ENCODE data around the gene BRME1.

Gene BRME1

DNA sequence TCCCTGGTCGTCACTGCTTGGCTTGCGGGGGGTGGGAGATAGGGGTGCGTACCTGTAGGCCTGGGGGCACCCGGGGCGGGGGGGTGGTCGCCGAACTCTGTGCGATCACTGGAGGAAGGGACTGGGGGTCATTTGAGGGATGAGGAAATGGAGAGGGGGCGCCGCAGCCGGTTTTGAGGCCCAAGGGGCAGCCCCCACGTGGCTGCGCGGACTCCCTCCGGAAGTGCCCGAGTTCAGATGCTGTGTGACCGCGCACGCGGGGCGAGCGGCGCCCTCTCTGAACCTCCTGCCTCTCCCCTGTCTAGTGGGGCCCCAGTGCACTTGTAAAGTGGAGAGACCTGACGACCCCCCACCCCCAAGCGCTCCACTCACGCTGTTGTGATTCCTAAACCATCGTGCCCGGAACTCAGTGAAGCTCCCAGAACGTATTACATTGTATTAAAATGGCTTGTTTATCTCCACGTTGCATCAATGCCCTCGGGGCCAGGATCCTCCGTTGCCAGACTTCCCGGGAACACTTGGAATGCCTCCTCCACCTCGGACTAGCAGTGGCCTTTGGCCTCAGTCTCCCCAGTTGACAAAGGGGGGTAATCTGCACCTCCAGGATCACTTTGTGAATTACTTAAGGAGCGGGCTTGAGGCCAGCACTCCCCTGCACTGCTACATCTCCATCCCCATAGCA lies 31.9 kb downstream of the BRME1 start:
- TF ChIP-seq, protein P1, sequence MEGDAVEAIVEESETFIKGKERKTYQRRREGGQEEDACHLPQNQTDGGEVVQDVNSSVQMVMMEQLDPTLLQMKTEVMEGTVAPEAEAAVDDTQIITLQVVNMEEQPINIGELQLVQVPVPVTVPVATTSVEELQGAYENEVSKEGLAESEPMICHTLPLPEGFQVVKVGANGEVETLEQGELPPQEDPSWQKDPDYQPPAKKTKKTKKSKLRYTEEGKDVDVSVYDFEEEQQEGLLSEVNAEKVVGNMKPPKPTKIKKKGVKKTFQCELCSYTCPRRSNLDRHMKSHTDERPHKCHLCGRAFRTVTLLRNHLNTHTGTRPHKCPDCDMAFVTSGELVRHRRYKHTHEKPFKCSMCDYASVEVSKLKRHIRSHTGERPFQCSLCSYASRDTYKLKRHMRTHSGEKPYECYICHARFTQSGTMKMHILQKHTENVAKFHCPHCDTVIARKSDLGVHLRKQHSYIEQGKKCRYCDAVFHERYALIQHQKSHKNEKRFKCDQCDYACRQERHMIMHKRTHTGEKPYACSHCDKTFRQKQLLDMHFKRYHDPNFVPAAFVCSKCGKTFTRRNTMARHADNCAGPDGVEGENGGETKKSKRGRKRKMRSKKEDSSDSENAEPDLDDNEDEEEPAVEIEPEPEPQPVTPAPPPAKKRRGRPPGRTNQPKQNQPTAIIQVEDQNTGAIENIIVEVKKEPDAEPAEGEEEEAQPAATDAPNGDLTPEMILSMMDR (IDR thresholded peaks at IDR 0.05; ENCODE audit: low read depth, low read length): no peak
- no peak overlapping the region for H3K4me3 ChIP-seq (ENCODE audit: low read depth, low read length)

GRCh38 chr19:13872695-13873389 lies 33.1 kb downstream of the BRME1 start:
- H3K4me3 ChIP-seq (ENCODE audit: low read depth, low read length): no peak overlapping the region
- TF ChIP-seq, protein P1 (IDR thresholded peaks at IDR 0.05; ENCODE audit: low read depth, low read length): no peak

GRCh38 chr19:13872339-13872694 lies 33.6 kb downstream of the BRME1 start:
- H3K4me3 ChIP-seq (ENCODE audit: low read depth, low read length): no peak overlapping the region
- TF ChIP-seq, protein P1 (IDR thresholded peaks at IDR 0.05; ENCODE audit: low read depth, low read length): no peak

GRCh38 chr19:13870873-13871272 lies 35.0 kb downstream of the BRME1 start:
- TF ChIP-seq, protein P1 (IDR thresholded peaks at IDR 0.05; ENCODE audit: low read depth, low read length): no peak
- H3K4me3 ChIP-seq (ENCODE audit: low read depth, low read length): no peak overlapping the region

DNA sequence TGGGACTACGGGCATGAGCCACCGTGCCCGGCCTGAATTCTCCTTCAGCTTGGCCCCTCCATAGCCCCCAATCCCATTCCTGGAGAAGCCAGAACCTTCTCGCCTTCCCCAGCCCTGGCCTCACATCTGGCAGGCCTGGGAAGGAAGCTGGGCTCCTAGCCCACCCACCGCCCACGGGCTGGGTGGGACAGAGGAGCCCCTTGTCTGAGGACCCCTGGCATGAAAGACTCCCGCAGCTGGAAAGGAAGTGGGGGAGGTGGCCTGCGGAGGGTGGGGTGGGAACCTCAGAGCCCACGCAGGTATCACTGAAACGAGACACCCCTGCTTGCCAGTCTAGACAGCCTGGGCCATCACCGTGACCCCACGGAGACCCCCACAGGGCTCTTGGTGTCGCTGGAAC lies 36.6 kb downstream of the BRME1 start:
- TF ChIP-seq, protein P1 (IDR thresholded peaks at IDR 0.05; ENCODE audit: low read depth, low read length): no peak
- H3K4me3 ChIP-seq (ENCODE audit: low read depth, low read length): no peak overlapping the region

GRCh38 chr19:13868663-13869062 lies 37.3 kb downstream of the BRME1 start:
- TF ChIP-seq, protein P1 (IDR thresholded peaks at IDR 0.05; ENCODE audit: low read depth, low read length): no peak
- H3K4me3 ChIP-seq (ENCODE audit: low read depth, low read length): no peak overlapping the region

DNA sequence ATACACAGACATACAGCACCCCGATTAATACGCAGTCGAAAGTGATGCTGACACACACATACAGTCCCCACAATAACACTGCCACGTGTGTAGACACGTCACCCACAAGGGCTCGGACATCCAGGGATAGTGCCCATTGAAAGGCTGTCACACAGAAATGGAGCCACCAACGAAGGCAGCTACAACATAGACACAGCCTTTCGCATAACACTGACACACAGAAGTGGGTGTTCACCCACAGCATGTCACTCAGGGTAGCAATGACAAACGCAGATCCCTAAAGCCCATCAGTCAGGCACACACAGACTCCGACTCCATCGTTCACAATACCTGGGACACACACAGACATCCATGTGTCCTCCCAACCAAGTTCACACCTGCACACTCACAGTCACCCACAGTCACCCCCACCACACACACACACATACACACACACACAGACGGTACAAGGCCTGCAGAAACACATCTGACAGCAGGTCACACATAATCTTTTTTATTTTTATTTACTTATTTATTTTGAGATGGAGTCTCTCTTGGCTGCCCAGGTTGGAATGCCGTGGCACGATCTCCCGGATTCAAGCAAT lies 39.4 kb downstream of the BRME1 start:
- TF ChIP-seq, protein P1 (IDR thresholded peaks at IDR 0.05; ENCODE audit: low read depth, low read length): no peak
- peak overlapping the region; percentile 59 for H3K4me3 ChIP-seq (ENCODE audit: low read depth, low read length)
